T-helper 2 cell treated with Interferon-gamma antibody and Interleukin-4, amounts not matched to agents 100 ng/mL and 5 ng/mL, for 36 hours (primary cell): ENCODE data around the gene ZNF497. TPM values are rescaled to one million over a fixed set of nuclear protein-coding genes. Genes with fewer than 3 reads are reported as not detected.

Experiments
- intact Hi-C: fragments of 100-400 bp; cut with micrococcal nuclease; formaldehyde crosslinking; loops from one replicate; pipeline ENCODE4 v1.15.1; 2023
- total RNA-seq: library from RNA; stranded (reverse); gene quantifications from 2 replicates; pipeline ENCODE4 v1.2.3, GENCODE V29; 2022

ZNF497 gene
- total RNA-seq, 1 donor from 2014 or later: 0.73 TPM

DNA sequence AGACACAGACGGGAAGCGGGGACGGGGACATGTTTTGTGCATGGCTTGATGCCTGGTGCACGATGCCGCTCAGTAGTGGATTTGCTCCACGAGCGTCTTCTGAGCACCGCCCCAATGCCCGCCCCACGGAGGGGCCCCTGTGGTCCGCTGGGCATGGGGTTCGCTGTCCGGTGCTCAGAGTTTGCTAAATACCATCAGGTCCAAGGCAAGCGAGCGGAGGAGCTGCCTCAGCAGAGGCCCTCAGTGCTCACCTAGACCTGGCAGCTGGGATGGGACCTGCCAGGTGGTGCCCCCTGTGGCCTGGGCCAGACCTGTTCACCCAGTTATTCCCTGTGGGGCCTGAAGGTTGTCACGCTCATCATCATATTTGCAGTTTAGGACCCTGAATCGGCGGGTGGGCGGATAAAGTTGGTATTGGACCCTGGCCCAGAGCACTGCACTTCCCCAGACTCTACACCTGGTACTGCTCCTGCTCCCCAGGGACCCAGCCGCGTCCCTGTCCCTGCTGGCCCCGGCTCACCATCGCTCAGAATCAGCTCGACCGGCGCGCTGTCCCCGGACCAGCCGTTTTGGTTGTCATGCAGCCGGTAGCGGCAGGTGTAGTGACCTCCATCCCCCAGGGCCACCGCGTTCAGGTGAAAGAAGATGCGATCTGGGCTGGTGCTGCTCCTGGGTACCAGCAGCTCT lies 11.5 kb downstream of the ZNF497 start:
- intact Hi-C loops: no loop called here

DNA sequence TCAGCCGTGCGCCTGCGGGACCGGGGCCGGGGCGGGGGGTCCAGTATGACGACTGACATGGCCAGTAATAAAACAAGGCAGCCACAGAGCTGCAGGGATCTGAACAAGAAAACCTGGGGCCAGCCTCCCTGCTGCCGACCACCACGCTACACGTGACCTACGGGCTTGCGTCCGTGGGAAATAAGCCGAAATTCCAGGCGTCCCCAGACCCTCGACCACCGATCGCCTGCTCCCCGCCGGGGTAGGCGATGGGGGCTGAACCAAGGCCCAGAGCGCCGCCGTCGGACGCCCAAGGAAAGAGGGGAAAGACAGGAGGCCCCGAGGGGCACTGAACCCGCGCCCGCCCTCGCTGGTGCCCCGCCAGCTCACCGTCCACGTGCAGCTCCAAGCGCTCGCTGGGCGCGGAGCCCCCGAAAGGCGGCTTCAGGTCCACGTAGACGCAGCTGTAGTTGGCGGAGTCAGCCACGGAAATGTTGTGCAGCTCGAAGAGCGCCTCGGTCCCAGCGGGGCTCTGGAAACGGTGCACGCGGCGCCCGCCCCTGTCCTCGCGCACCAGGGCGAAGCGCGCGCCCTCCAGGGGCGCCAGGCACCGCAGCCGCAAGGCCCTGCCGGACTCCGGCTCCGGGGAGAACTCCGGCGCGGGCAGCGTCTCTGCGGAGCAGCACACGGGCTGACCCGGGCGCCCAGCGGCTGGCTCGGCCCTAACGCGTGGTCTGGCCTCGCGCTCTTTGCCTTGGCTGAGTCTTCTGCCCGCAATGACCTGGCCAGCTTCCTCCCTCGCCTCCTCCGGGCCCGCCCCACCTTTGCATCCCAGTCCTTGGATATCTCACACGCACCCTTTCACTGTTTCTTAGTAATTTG lies 12.3 kb downstream of the ZNF497 start:
- intact Hi-C loops: no loop called here

DNA sequence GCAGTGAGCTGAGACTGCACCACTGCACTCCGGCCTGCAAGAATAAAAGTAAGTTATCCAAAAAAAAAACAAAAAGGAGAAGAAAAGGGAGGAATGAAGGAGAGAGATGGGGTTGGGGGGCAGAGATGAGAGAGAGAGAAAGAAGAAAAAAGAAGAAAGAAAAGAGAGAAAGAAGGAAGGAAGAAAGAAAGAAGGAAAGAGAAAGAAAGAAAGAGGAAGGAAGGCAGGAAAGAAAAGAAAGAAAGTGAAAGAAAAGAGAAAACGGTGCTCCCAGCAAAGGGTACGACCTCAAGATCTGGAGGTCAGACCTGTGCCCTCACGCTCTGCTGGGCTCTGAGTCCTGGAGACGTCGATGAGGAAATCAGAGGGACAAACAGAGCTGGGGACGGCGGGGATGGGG lies 13.0 kb downstream of the ZNF497 start:
- intact Hi-C loops: loop anchor here (5.0 kb wide), 1 partner anchor 72 kb away; the partner anchor contains the start of gene ZNF8

DNA sequence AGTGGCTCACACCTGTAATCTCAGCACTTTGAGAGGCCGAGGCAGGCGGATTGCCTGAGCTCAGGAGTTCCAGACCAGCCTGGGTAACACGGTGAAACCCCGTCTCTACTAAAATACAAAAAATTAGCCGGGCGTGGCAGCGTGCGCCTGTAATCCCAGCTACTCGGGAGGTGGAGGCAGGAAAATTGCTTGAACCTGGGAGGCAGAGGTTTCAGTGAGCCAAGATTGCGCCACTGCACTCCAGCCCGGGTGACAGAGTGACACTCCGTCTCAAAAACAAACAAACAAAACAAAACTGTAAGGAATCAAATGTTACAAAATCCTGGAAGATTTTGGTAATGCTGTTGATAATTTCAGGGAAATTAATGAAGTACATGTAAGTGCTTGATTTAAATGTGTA lies 14.5 kb downstream of the ZNF497 start:
- intact Hi-C loops: loop anchor here (5.0 kb wide), 1 partner anchor 71 kb away; the partner anchor contains the start of gene ZNF8

DNA sequence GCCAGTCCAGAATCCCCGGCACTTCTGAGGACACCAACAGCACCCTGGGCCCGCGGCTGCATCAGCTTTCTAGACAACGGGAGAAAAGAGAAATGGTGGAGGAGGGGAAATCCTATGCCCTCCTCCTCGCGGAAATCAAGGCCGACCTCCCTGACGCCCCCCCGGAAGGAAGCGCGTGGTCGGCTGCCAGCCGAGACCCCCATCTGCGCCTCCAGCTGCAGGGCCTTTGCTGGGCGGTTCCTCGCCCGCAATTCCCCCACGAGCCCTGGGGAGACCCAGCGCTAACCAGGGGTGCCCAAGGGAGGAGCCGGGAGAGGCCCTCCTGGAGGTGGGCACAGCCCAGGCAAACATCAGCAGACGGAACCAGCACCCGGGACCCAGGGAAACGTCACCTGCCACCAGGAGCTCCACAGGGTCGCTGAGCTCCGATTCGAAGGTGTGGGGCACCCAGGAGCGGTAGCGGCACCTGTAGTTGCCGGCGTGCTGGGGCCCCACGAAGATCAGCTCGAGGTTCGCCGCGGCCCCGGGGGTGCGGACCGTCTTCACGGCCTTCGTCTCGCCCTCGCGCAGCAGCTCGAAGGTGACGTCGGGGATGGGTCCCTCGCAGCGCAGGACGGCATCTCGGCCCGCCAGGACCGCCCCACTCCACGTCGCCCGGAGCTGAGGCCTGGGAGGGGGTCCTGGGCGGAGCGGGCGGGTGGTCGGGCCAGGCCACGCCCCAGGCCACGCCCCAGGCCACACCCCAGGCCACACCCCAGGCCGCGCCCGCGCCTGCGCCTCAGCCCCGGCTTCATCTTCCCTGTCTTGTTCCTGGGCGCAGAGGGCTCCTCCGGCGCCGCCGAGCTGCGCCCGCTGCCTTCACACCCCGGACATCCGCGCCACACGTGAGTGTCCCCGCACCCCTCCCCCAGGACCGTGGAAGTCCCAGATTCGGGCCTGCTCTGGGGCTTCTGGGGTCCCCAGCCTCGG lies 15.3 kb downstream of the ZNF497 start:
- intact Hi-C loops: loop anchor here (1.0 to 5.0 kb wide), 5 partner anchors 15 to 164 kb away; partner anchors contain the start of genes ZNF274, ZNF497, ZNF8 and ZNF837

DNA sequence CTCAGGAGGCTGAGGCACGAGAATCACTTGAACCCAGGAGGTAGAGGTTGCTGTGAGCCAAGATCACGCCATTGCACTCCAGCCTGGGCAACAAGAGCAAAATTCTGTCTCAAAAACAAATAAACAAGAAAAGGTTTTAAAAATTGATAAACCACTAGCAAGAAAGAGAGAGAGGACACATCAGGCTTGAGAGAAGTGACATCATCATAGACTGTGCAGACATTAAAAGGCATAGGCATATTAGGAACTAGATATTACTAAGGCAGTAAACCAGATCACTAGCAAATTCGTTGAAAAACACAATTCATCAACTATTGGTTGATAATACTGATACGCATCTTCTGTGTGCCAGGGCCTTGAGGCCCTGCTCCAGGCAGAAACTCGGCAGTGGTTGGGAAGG lies 17.0 kb downstream of the ZNF497 start:
- intact Hi-C loops: loop anchor here (5.0 kb wide), 1 partner anchor 68 kb away; the partner anchor contains the start of gene ZNF8

DNA sequence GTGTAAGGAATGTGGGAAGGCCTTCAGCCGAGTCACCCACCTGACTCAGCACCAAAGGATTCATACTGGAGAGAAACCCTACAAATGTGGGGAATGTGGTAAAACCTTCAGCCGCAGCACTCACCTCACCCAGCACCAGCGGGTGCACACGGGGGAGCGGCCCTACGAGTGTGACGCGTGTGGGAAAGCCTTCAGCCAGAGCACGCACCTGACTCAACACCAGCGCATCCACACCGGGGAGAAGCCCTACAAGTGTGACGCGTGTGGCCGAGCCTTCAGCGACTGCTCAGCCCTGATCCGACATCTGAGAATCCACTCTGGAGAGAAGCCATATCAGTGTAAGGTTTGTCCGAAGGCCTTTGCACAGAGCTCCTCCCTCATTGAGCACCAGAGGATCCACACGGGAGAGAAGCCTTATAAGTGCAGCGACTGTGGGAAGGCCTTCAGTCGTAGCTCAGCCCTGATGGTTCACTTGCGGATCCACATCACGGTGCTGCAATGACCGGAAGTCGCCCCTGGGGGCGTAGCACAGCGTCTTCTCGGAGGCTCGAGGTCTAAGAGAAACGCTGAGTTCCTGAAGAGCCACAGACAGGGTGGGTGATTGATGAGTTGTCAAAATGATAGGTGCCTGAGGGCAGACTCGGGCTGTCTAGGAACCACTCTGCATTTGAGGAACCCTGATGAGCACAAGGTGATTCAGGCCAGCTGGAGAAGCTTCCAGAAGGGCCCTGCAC lies 23.6 kb downstream of the ZNF497 start:
- intact Hi-C loops: no loop called here

DNA sequence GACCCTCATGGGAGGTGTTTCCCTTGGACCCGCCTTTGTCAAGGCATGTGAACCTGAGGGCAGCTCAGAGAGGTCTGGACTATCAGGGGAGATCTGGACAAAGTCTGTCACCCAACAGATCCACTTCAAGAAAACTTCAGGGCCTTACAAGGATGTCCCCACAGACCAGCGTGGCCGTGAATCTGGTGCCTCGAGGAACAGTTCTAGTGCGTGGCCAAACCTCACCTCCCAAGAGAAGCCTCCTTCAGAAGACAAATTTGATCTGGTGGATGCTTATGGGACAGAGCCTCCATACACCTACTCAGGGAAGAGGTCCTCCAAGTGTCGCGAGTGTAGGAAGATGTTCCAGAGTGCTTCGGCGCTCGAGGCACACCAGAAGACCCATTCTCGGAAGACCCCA lies 24.2 kb downstream of the ZNF497 start:
- intact Hi-C loops: no loop called here

DNA sequence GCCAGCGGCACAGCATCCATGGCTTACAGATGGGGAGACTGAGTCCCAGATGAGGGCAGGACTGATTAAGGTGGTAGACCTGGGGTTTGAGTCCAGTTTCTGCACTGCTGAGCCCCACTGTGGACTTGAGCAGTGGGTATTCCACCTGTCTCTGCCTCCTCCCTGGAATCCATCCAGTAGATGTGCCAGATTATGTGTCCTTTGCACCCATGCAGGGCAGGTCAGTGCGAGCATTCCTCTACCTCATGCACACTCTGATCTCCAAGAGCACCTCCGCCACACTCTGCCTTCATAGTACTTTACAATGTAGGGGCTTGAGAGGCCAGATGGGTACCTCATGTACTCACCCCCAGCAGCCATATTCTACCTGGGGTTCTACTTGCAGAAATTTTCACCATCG lies 25.7 kb downstream of the ZNF497 start:
- intact Hi-C loops: no loop called here

DNA sequence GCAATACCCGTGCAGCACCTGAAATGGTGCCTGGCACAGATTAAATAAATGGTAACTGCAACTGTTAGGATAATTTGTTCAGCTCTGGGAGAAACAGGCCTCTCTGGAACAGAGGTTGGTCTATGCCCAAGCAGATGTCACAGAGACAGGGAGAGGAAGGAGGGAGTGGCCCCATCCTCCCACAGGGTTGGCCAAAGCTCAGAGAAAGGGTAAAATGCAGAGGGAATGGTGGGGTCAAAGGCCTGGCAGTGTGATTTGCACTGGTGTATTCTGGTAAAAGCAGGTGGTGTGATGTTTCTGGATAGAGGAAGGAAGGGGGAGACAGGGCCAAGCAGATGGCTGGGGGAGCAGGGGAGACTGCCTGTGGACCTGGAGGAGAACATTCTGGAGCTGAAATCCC lies 26.3 kb downstream of the ZNF497 start:
- intact Hi-C loops: no loop called here

DNA sequence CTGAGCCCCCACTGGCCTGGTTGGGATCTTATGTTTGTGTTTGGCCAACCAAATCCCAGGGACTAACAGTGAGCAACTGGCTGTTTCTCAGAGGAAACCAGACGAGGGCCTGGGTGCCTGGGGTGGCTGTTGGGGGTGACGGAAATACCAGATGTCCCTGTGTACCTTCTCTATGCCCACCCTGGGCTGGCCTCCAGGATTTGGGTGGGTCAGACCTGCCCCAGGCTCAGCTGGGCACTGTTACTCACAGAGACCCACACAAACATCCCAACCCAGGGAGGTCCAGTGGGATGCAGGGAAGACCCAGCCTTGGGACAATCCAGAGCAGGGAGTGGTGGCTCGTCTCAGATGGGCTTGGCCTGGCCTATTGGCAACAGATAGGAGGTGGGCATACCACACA lies 26.9 kb downstream of the ZNF497 start:
- intact Hi-C loops: no loop called here

DNA sequence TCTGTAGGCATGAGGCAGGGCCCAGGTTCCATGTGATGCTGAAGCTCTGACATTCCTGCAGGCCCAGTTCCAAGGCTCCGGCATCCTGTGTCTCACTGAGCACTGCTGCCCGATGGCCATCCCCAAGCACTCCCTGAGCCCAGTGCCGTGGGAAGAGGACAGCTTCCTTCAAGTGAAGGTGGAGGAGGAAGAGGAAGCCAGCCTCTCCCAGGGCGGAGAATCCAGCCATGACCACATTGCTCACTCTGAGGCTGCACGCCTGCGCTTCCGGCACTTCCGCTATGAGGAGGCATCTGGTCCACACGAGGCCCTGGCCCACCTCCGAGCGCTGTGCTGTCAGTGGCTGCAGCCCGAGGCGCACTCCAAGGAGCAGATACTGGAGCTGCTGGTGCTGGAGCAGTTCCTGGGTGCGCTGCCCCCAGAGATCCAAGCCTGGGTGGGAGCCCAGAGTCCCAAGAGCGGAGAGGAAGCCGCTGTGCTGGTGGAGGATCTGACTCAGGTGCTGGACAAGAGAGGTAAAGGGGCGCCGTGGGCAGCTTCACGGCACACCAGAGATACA lies 27.8 kb downstream of the ZNF497 start:
- intact Hi-C loops: no loop called here

DNA sequence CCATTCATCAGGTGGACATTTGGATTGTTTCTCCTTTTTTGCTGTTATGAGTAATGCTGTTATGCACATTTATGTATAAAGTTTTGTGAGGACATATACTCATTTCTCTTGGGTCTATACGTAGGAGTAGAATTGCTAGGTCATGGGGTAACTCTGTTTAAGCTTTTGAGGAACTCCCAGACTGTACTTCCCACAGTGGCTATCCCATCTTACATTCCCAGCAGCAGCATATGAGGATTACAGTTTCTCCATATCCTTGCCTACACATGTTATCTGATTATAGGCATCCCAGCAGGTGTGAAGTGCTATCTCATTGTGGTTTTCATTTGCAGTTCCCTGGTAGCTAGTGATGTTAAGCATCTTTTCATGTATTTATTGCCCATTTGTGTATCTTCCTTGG lies 29.9 kb downstream of the ZNF497 start:
- intact Hi-C loops: no loop called here

DNA sequence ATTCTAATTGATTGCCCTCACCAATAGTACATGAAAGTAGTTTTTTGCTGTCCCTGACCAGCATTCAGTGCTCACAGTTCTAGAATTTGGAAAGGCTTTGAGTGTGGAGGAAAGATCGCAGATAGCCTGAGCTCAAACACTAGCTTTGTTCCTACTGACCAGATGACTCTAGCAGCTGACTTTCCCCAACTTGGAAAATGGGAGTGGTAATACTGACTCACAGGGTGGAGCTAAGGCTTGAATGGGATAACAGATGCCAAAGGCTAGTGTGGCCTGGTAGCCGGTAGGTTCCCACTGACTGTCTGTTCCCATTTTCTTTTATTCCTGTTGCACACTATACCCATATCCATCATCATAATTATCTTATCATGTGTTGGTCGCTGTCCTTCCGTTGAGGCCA lies 32.1 kb downstream of the ZNF497 start:
- intact Hi-C loops: no loop called here

DNA sequence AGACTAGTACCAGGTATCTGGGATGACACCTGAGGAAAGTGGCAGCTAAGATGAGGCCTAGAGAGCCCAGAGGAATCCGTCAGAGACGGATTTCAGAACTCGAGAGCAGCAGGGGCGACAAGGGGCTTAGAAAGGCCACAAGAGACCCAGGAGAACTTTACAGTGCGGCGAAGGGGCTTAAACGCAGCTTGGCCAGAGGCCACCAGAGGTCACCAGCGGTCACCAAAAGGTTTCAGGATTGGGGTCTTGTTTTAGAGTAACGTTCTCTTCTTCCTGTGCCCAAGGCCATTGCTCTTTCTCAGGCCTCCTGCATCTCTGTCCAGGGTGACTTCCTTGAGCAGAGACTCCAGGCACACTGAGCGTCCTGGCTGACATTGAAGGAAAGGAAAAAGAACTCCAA lies 33.6 kb downstream of the ZNF497 start:
- intact Hi-C loops: loop anchor here (5.0 kb wide), 2 partner anchors 78 to 148 kb away; partner anchors contain the start of genes ZNF446 and ZNF584

DNA sequence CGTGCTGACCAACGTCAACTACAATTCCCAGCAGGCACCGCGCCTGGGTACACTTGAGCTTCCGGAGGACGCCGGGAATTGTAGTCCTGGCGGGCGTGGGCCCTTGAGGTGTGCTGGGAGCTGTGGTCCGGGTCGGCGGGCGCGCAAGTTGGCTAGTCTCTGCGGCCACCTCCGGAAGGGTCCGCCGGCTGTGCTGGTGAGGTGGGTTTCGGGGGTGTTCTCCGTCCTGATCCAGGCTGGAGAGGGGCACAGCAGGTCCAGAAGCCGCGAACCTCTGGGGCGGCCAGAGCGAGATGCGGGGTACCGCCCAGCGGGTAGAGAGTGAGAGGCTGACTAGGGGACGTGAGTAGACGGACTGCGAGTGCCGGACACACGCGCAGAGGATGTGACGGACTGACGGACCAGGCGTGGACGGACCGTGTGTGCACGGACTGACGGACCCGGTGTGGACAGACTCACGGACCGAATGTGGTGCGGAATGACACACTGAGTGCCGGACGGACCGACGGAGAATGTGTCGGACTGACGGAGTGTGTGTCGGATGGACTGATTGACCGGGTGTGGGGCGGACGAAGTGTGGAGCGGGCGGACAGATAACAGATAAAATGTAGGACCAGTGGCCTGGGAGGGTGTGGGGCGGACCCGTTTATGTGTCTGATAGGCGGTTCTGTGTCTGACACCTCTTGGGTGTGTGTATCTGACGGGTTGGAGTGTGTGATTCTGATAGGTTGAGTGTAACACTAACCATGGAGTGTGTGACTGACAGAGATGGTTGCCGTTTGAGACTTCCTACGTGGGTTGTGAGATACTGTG lies 35.4 kb downstream of the ZNF497 start, which contains the start of gene ZSCAN22:
Gene ZSCAN22, plus strand, starts transcription at position 81 of the 813 bp plus-strand sequence. CDS start 7,809 bp downstream, outside the sequence.
- intact Hi-C loops: loop anchor here (1.0 to 5.0 kb wide), 9 partner anchors 20 to 892 kb away; partner anchors contain the start of genes ERVK3-1, RPS5, ZNF446 and ZNF497

DNA sequence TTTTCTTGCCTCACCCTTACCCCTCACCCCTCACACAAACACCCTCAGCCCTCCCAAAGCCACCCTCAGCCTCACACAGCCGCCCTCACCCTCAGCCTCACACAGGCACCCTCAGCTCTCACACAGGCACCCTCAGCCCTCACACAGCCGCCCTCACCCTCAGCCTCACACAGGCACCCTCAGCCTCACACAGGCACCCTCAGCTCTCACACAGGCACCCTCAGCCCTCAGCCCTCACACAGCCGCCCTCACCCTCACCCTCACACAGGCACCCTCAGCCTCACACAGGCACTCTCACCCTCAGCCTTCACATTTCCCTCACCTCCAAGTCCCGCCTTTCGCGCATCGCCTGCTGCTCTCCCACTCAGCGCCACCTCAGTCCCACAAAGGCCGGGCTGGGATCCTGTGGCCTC lies 36.0 kb downstream of the ZNF497 start:
- intact Hi-C loops: loop anchor here (1.0 to 5.0 kb wide), 6 partner anchors 48 to 891 kb away; partner anchors contain the start of genes RPS5, ZNF446, ZNF584 and ZNF749

DNA sequence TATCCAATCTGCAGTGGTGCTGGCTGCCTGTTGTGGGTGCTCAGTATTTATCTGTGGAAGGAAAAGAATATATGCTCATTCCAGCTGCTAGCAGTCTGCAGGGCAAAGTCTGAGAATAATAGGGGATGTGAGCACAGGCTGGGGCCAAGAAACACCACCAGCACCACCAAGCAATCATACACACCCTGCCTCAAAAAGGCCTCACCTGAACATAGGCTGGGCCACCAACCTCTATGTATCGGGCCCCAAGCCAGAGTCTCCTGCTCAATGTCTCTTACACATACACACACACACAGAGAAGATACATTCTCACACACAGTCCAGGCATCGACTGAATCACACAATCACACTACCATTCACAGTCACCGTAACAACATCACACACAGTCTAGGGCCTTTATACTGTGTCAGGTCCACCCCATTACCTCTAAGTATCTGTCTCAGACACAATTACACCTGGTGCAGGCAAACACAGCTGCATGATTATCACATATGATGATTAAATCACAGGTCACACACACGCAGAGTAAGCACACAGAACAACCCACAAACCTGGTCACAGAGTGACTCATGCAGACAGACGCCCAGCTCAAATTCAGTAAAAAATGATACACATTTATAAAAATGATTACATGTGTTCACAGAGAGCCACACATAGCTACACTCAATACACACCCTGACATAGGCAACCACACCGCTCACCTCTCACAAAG lies 37.1 kb downstream of the ZNF497 start:
- intact Hi-C loops: loop anchor here (1.0 to 5.0 kb wide), 6 partner anchors 47 to 890 kb away; partner anchors contain the start of genes RPS5, ZNF446, ZNF584 and ZNF749
